ENCODE measurements around the gene HSD11B1.

Gene HSD11B1

GRCh38 chr1:209758400-209758799 lies 53.8 kb downstream of the HSD11B1 start:
- TF ChIP-seq POLR2AphosphoS5 (IDR thresholded peaks at IDR 0.05; ENCODE audit: low read depth, low read length), result no peak
- TF ChIP-seq TAF1 (IDR thresholded peaks at IDR 0.05; ENCODE audit: borderline replicate concordance, insufficient read depth, low read length), result no peak
- TF ChIP-seq REST (IDR thresholded peaks at IDR 0.05; ENCODE audit: insufficient read depth in 1 of 2, low read depth in 2 of 2, low read length in 2 of 2), result no peak
- TF ChIP-seq SIN3A (IDR thresholded peaks at IDR 0.05; ENCODE audit: borderline replicate concordance, insufficient read depth, low read length), result no peak
- TF ChIP-seq FOXP2 (optimal IDR thresholded peaks at IDR 0.05; ENCODE audit: borderline replicate concordance, extremely low read depth, extremely low read length, insufficient read depth), result no peak

- TF ChIP-seq REST (IDR thresholded peaks at IDR 0.05; ENCODE audit: insufficient read depth in 1 of 2, low read depth in 2 of 2, low read length in 2 of 2), result no peak
- TF ChIP-seq FOXP2 (optimal IDR thresholded peaks at IDR 0.05; ENCODE audit: borderline replicate concordance, extremely low read depth, extremely low read length, insufficient read depth), result no peak
Measured at GRCh38 chr1:209759829-209760359, 55.2 kb downstream of the HSD11B1 start.

- TF ChIP-seq REST (IDR thresholded peaks at IDR 0.05; ENCODE audit: insufficient read depth in 1 of 2, low read depth in 2 of 2, low read length in 2 of 2) (no peak), TAF1 (IDR thresholded peaks at IDR 0.05; ENCODE audit: borderline replicate concordance, insufficient read depth, low read length) (no peak)
Measured at GRCh38 chr1:209761011-209761635, 56.5 kb downstream of the HSD11B1 start.

GRCh38 chr1:209766051-209766450 lies 61.4 kb downstream of the HSD11B1 start:
- TF ChIP-seq FOXP2 (optimal IDR thresholded peaks at IDR 0.05; ENCODE audit: borderline replicate concordance, extremely low read depth, extremely low read length, insufficient read depth) (no peak), SIN3A (IDR thresholded peaks at IDR 0.05; ENCODE audit: borderline replicate concordance, insufficient read depth, low read length) (no peak), TAF1 (IDR thresholded peaks at IDR 0.05; ENCODE audit: borderline replicate concordance, insufficient read depth, low read length) (no peak), REST (IDR thresholded peaks at IDR 0.05; ENCODE audit: insufficient read depth in 1 of 2, low read depth in 2 of 2, low read length in 2 of 2) (no peak), POLR2AphosphoS5 (IDR thresholded peaks at IDR 0.05; ENCODE audit: low read depth, low read length) (no peak)

GRCh38 chr1:209767096-209767495 lies 62.5 kb downstream of the HSD11B1 start:
- TF ChIP-seq SIN3A (IDR thresholded peaks at IDR 0.05; ENCODE audit: borderline replicate concordance, insufficient read depth, low read length) (no peak), POLR2AphosphoS5 (IDR thresholded peaks at IDR 0.05; ENCODE audit: low read depth, low read length) (no peak), FOXP2 (optimal IDR thresholded peaks at IDR 0.05; ENCODE audit: borderline replicate concordance, extremely low read depth, extremely low read length, insufficient read depth) (no peak), TAF1 (IDR thresholded peaks at IDR 0.05; ENCODE audit: borderline replicate concordance, insufficient read depth, low read length) (no peak), REST (IDR thresholded peaks at IDR 0.05; ENCODE audit: insufficient read depth in 1 of 2, low read depth in 2 of 2, low read length in 2 of 2) (no peak)
